ENCODE measurements around the gene MRPL32. TPM values are rescaled to one million over a fixed set of nuclear protein-coding genes. Genes with fewer than 3 reads are reported as not detected.

MRPL32 gene
- total and polyA plus RNA-seq, 2 of the 13 experiments (the other 11 are each of a cell fraction or from before 2014, with no cell fraction given) = 39.0 to 81.2 TPM

GRCh38 chr7:42911454-42912447 lies 20.4 kb upstream of the MRPL32 start, which contains the start of gene C7orf25 (continued):
- no peak for TF ChIP-seq GZF1 (CRISPR knock-in tag; IDR thresholded peaks at IDR 0.05)
- TF ChIP-seq, protein P1, sequence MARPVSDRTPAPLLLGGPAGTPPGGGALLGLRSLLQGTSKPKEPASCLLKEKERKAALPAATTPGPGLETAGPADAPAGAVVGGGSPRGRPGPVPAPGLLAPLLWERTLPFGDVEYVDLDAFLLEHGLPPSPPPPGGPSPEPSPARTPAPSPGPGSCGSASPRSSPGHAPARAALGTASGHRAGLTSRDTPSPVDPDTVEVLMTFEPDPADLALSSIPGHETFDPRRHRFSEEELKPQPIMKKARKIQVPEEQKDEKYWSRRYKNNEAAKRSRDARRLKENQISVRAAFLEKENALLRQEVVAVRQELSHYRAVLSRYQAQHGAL (CRISPR knock-in tag; IDR thresholded peaks at IDR 0.05; ENCODE audit: not compliant biosample characterization) = peak; percentile 55
- TF ChIP-seq ZC3H4 (CRISPR knock-in tag; IDR thresholded peaks at IDR 0.05; ENCODE audit: borderline replicate concordance) = no peak
- TF ChIP-seq ETV6 (CRISPR knock-in tag; conservative IDR thresholded peaks at IDR 0.05) = 0 out of 2 replicates have a peak, but pooled peaks have one; percentile 76
- TF ChIP-seq MZF1 (CRISPR knock-in tag; IDR thresholded peaks at IDR 0.05; ENCODE audit: borderline replicate concordance) = no peak
- TF ChIP-seq ZNF260 (CRISPR knock-in tag; IDR thresholded peaks at IDR 0.05; ENCODE audit: borderline replicate concordance, low read depth) = 0 out of 2 replicates have a peak, but pooled peaks have one; percentile 59
- peak; percentile 73; the same call in 1 of the 2 replicates for TF ChIP-seq TFE3 (CRISPR knock-in tag; IDR thresholded peaks at IDR 0.05)
- no peak for TF ChIP-seq ZNF24 (IDR thresholded peaks at IDR 0.05)
- TF ChIP-seq ZXDC (CRISPR knock-in tag; IDR thresholded peaks at IDR 0.05) = no peak
- peak; percentile 36; the same call in 1 of the 2 replicates for TF ChIP-seq NFYC (CRISPR knock-in tag; IDR thresholded peaks at IDR 0.05)
- TF ChIP-seq, protein P2, sequence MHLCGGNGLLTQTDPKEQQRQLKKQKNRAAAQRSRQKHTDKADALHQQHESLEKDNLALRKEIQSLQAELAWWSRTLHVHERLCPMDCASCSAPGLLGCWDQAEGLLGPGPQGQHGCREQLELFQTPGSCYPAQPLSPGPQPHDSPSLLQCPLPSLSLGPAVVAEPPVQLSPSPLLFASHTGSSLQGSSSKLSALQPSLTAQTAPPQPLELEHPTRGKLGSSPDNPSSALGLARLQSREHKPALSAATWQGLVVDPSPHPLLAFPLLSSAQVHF (CRISPR knock-in tag; IDR thresholded peaks at IDR 0.05) = peak; percentile 36; the same call in 1 of the 2 replicates
- peak; percentile 90; the same call in 1 of the 2 replicates for TF ChIP-seq ZNF773 (CRISPR knock-in tag; IDR thresholded peaks at IDR 0.05; ENCODE audit: borderline replicate concordance)
- TF ChIP-seq, protein P3, sequence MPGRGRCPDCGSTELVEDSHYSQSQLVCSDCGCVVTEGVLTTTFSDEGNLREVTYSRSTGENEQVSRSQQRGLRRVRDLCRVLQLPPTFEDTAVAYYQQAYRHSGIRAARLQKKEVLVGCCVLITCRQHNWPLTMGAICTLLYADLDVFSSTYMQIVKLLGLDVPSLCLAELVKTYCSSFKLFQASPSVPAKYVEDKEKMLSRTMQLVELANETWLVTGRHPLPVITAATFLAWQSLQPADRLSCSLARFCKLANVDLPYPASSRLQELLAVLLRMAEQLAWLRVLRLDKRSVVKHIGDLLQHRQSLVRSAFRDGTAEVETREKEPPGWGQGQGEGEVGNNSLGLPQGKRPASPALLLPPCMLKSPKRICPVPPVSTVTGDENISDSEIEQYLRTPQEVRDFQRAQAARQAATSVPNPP (CRISPR knock-in tag; IDR thresholded peaks at IDR 0.05) = peak; percentile 78
- no peak for TF ChIP-seq TMF1 (CRISPR knock-in tag; IDR thresholded peaks at IDR 0.05; ENCODE audit: low read depth)
- TF ChIP-seq HMG20B (CRISPR knock-in tag; conservative IDR thresholded peaks at IDR 0.05) = no peak
- TF ChIP-seq USF2 (IDR thresholded peaks at IDR 0.05; ENCODE audit: low read depth, low read length) = peak; percentile 91
- peak; percentile 96; the same call in 1 of the 2 replicates for TF ChIP-seq USF2 (CRISPR knock-in tag; IDR thresholded peaks at IDR 0.05; ENCODE audit: borderline replicate concordance)
- TF ChIP-seq HNRNPL (IDR thresholded peaks at IDR 0.05; ENCODE audit: low read depth, low read length) = no peak
